NCI-H526 (cell line): ENCODE data around the gene GH1.
"Not testable (repeated sequence)": the region's sequence is repeated elsewhere in the genome, so short reads cannot be mapped to it uniquely, and the experiment has no call there.

Experiments
- DNase-seq, 2 experiments: peaks; one replicate each; lab custom pipeline; 2025; lab: John Stamatoyannopoulos, UW

Gene GH1

GRCh38 chr17:63918789-63919305 is at the start of gene GH1:
GH1 (minus strand) TSS chr17:63918839; CDS start chr17:63918776, 63 bp downstream.
- not testable (repeated sequence) for DNase-seq

- no peak for DNase-seq
Observed at GRCh38 chr17:63967953-63968352, 49.3 kb upstream of the GH1 start.

- DNase-seq: no peak
Observed at GRCh38 chr17:63966646-63967264, 48.1 kb upstream of the GH1 start.

- DNase-seq: no peak
Observed at GRCh38 chr17:63963123-63963522, 44.5 kb upstream of the GH1 start.

- no peak for DNase-seq
Observed at GRCh38 chr17:63962298-63962744, 43.7 kb upstream of the GH1 start.

- DNase-seq: peak; percentile 29 to 62
Observed at GRCh38 chr17:63961355-63962212, 42.9 kb upstream of the GH1 start.

- no peak for DNase-seq
Observed at GRCh38 chr17:63960430-63960829, 41.8 kb upstream of the GH1 start.

- no peak for DNase-seq
Observed at GRCh38 chr17:63960006-63960405, 41.4 kb upstream of the GH1 start.

GRCh38 chr17:63956296-63956920 is 37.8 kb upstream of the GH1 start:
- no peak for DNase-seq

- no peak for DNase-seq
Observed at GRCh38 chr17:63955791-63956190, 37.2 kb upstream of the GH1 start.

- DNase-seq: no peak
Observed at GRCh38 chr17:63955232-63955631, 36.6 kb upstream of the GH1 start.

- peak in 1 of 2 experiments; percentile 16 for DNase-seq
Observed at GRCh38 chr17:63954402-63955063, 35.9 kb upstream of the GH1 start.

GRCh38 chr17:63950940-63951907 is 32.6 kb upstream of the GH1 start:
- peak; percentile 39 to 88 for DNase-seq

- DNase-seq: no peak
Observed at GRCh38 chr17:63949576-63950250, 31.1 kb upstream of the GH1 start.

GRCh38 chr17:63948521-63948920 is 29.9 kb upstream of the GH1 start:
- DNase-seq: no peak

GRCh38 chr17:63947711-63948330 is 29.2 kb upstream of the GH1 start:
- no peak for DNase-seq

- peak in 1 of 2 experiments; percentile 61 for DNase-seq
Observed at GRCh38 chr17:63946440-63947363, 28.1 kb upstream of the GH1 start.

- no peak for DNase-seq
Observed at GRCh38 chr17:63945784-63946439, 27.3 kb upstream of the GH1 start.
